Iris pigment epithelial cell (primary cell): ENCODE data around the gene SIGLEC5.
"Not testable (repeated sequence)": the region's sequence is repeated elsewhere in the genome, so short reads cannot be mapped to it uniquely, and the experiment has no call there.

Experiments used
- DNase-seq: peaks from one replicate; pipeline ENCODE4 v3.0.0-alpha.2; 2011; ENCODE audit warnings: low read depth

Gene SIGLEC5

GRCh38 chr19:51630315-51630714 is at the start of gene SIGLEC5:
TSS of gene SIGLEC5 (minus strand) at chr19:51630401. CDS start at chr19:51630335, 66 bp downstream.
- DNase-seq, result not testable (repeated sequence)

- DNase-seq, result no peak
These were observed 46.4 kb upstream of the SIGLEC5 start for GRCh38 chr19:51676566-51677083.

GRCh38 chr19:51675911-51676565 is 45.8 kb upstream of the SIGLEC5 start:
- peak; percentile 39 for DNase-seq

- DNase-seq, result no peak
These were observed 38.0 kb upstream of the SIGLEC5 start for GRCh38 chr19:51668216-51668615.

- DNase-seq, result peak; percentile 18
These were observed 34.8 kb upstream of the SIGLEC5 start for GRCh38 chr19:51664997-51665396.

- DNase-seq, result no peak
These were observed 33.9 kb upstream of the SIGLEC5 start for GRCh38 chr19:51664131-51664530.

GRCh38 chr19:51663650-51664049 is 33.4 kb upstream of the SIGLEC5 start:
- DNase-seq, result no peak

- peak; percentile 76 for DNase-seq
These were observed 30.9 kb upstream of the SIGLEC5 start for GRCh38 chr19:51660975-51661600.

- no peak for DNase-seq
These were observed 24.6 kb upstream of the SIGLEC5 start for GRCh38 chr19:51654783-51655182.

GRCh38 chr19:51653162-51653561 is 23.0 kb upstream of the SIGLEC5 start:
- DNase-seq, result no peak

- DNase-seq, result no peak
These were observed 22.1 kb upstream of the SIGLEC5 start for GRCh38 chr19:51652266-51652665.

GRCh38 chr19:51651216-51651846 is 21.1 kb upstream of the SIGLEC5 start:
- no peak for DNase-seq

- no peak for DNase-seq
These were observed 17.1 kb upstream of the SIGLEC5 start for GRCh38 chr19:51647318-51647717.

- not testable (repeated sequence) for DNase-seq
These were observed 16.5 kb upstream of the SIGLEC5 start, which contains the start of gene SIGLEC14 for GRCh38 chr19:51646730-51647129. TSS of gene SIGLEC14 (minus strand) at chr19:51646825. CDS start at chr19:51646759, 66 bp downstream.

- no peak for DNase-seq
These were observed 14.6 kb upstream of the SIGLEC5 start for GRCh38 chr19:51644636-51645271.

GRCh38 chr19:51641648-51642047 is 11.4 kb upstream of the SIGLEC5 start:
- no peak for DNase-seq

GRCh38 chr19:51640386-51640785 is 10.2 kb upstream of the SIGLEC5 start:
- no peak for DNase-seq

GRCh38 chr19:51639916-51640315 is 9.7 kb upstream of the SIGLEC5 start:
- DNase-seq, result no peak

- no peak for DNase-seq
These were observed 7.3 kb upstream of the SIGLEC5 start for GRCh38 chr19:51637362-51637978.

GRCh38 chr19:51632126-51632525 is 1.9 kb upstream of the SIGLEC5 start:
- DNase-seq, result no peak

- no peak for DNase-seq
These were observed 1.9 kb downstream of the SIGLEC5 start for GRCh38 chr19:51628153-51628939.
